SU-DHL-6 (cell line): ENCODE measurements around the gene MYLK3.

Experiments used
- EZH2phosphoT487 ChIP-seq: fragments of 200-600 bp; sonication (generic), shearing (Covaris generic); conservative IDR thresholded peaks from 2 replicates; pipeline ENCODE4 v1.6.1; 2018; ENCODE audit warnings: mild to moderate bottlenecking, antibody characterized with exemption, low read length, moderate library complexity, mixed read lengths
- TF ChIP-seq, protein P1 (sequence below): fragments of 200-600 bp; sonication (generic); IDR thresholded peaks from one replicate; pipeline ENCODE4 v1.5.1; 2017; ENCODE audit warnings: antibody characterized with exemption, mild to moderate bottlenecking, low read length, moderate library complexity; ENCODE audit not compliant: insufficient read depth, poor library complexity, severe bottlenecking

DNA sequence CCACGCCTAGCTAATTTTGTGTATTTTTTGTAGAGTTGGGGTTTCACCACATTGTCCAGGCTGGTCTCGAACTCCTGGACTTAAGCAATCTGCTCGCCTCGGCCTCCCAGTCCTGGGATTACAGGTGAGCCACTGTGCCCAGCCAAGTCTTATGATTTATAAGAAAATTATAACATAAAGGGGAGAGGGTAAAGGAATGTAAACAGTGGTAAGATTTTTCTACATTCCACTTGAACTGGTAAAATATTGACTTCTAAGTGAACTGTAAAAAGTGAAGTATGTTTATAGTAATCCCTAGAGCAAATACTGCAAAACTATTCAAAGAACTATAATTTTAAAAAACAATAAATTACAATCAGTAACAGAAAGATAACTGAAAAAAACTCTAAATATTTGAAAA is 49.4 kb upstream of the MYLK3 start:
- TF ChIP-seq, protein P1, sequence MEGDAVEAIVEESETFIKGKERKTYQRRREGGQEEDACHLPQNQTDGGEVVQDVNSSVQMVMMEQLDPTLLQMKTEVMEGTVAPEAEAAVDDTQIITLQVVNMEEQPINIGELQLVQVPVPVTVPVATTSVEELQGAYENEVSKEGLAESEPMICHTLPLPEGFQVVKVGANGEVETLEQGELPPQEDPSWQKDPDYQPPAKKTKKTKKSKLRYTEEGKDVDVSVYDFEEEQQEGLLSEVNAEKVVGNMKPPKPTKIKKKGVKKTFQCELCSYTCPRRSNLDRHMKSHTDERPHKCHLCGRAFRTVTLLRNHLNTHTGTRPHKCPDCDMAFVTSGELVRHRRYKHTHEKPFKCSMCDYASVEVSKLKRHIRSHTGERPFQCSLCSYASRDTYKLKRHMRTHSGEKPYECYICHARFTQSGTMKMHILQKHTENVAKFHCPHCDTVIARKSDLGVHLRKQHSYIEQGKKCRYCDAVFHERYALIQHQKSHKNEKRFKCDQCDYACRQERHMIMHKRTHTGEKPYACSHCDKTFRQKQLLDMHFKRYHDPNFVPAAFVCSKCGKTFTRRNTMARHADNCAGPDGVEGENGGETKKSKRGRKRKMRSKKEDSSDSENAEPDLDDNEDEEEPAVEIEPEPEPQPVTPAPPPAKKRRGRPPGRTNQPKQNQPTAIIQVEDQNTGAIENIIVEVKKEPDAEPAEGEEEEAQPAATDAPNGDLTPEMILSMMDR = no peak
- TF ChIP-seq EZH2phosphoT487 = no peak
